ENCODE data around the gene NEK6. TPM values are rescaled to one million over a fixed set of nuclear protein-coding genes. Genes with fewer than 3 reads are reported as not detected.

Gene NEK6
- total and polyA plus RNA-seq, 2 experiments from 2014 or later: 14.3 to 27.0 TPM

- DNase-seq (ENCODE audit: low read depth in 1 of 2, low spot score in 1 of 2): no peak
- peaks cover 54% of the 10 kb centered on the region for H3K4me1 ChIP-seq (ENCODE audit: low read depth)
- no peaks in the 10 kb centered on the region for H3K9me3 ChIP-seq (ENCODE audit: low read depth)
- no peak overlapping the region for H3K27ac ChIP-seq
- no peak overlapping the region for H3K4me3 ChIP-seq
- no peaks in the 10 kb centered on the region for H3K36me3 ChIP-seq
- no peaks in the 10 kb centered on the region for H3K27me3 ChIP-seq
- TF ChIP-seq CTCF (IDR thresholded peaks at IDR 0.05; ENCODE audit: low read depth, low read length): no peak
Measured at GRCh38 chr9:124369231-124369797, 111.6 kb downstream of the NEK6 start.

GRCh38 chr9:124370896-124371582 lies 113.3 kb downstream of the NEK6 start:
- no peaks in the 10 kb centered on the region for H3K36me3 ChIP-seq
- H3K27ac ChIP-seq: no peak overlapping the region
- H3K27me3 ChIP-seq: no peaks in the 10 kb centered on the region
- TF ChIP-seq CTCF (IDR thresholded peaks at IDR 0.05; ENCODE audit: low read depth, low read length): no peak
- peak in 1 of 2 donors; percentile 80 for DNase-seq (ENCODE audit: low read depth in 1 of 2, low spot score in 1 of 2)
- H3K4me1 ChIP-seq (ENCODE audit: low read depth): peaks cover 54% of the 10 kb centered on the region
- no peaks in the 10 kb centered on the region for H3K9me3 ChIP-seq (ENCODE audit: low read depth)
- H3K4me3 ChIP-seq: no peak overlapping the region

GRCh38 chr9:124372038-124372437 lies 114.3 kb downstream of the NEK6 start:
- Histone ChIP-seq H3K4me3 (no peak overlapping the region), H3K27me3 (no peaks in the 10 kb centered on the region), H3K36me3 (no peaks in the 10 kb centered on the region), H3K27ac (no peak overlapping the region), H3K9me3 (ENCODE audit: low read depth) (no peaks in the 10 kb centered on the region), H3K4me1 (ENCODE audit: low read depth) (peaks cover 46% of the 10 kb centered on the region)
- TF ChIP-seq CTCF (IDR thresholded peaks at IDR 0.05; ENCODE audit: low read depth, low read length): no peak
- DNase-seq (ENCODE audit: low read depth in 1 of 2, low spot score in 1 of 2): peak in 1 of 2 donors; percentile 36

GRCh38 chr9:124373386-124373785 lies 115.6 kb downstream of the NEK6 start:
- peaks cover 47% of the 10 kb centered on the region for H3K4me1 ChIP-seq (ENCODE audit: low read depth)
- no peaks in the 10 kb centered on the region for H3K9me3 ChIP-seq (ENCODE audit: low read depth)
- H3K36me3 ChIP-seq: no peaks in the 10 kb centered on the region
- TF ChIP-seq CTCF (IDR thresholded peaks at IDR 0.05; ENCODE audit: low read depth, low read length): no peak
- no peak for DNase-seq (ENCODE audit: low read depth in 1 of 2, low spot score in 1 of 2)
- H3K27me3 ChIP-seq: no peaks in the 10 kb centered on the region
- H3K27ac ChIP-seq: no peak overlapping the region
- H3K4me3 ChIP-seq: no peak overlapping the region

GRCh38 chr9:124373851-124374250 lies 116.1 kb downstream of the NEK6 start:
- no peak overlapping the region for H3K27ac ChIP-seq
- H3K4me1 ChIP-seq (ENCODE audit: low read depth): peaks cover 43% of the 10 kb centered on the region
- H3K27me3 ChIP-seq: no peaks in the 10 kb centered on the region
- no peaks in the 10 kb centered on the region for H3K36me3 ChIP-seq
- no peak overlapping the region for H3K4me3 ChIP-seq
- DNase-seq (ENCODE audit: low read depth in 1 of 2, low spot score in 1 of 2): no peak
- H3K9me3 ChIP-seq (ENCODE audit: low read depth): no peaks in the 10 kb centered on the region
- no peak for TF ChIP-seq CTCF (IDR thresholded peaks at IDR 0.05; ENCODE audit: low read depth, low read length)
